Neuronal stem cell (in vitro differentiated cells): ENCODE data around the gene PIBF1.
"Not testable (repeated sequence)": the region's sequence is repeated elsewhere in the genome, so short reads cannot be mapped to it uniquely, and the experiment has no call there.

Experiments used
- DNase-seq: peaks from one replicate; pipeline ENCODE4 v3.0.0-alpha.2; 2013; ENCODE audit warnings: low spot score
- H2AFZ ChIP-seq: one replicate; pipeline ENCODE4 v1.6.1; 2013; ENCODE audit warnings: mild to moderate bottlenecking, low read length, inconsistent platforms
- H2AK5ac ChIP-seq: 2 replicates; pipeline ENCODE4 v1.6.1; 2013; ENCODE audit warnings: low read depth, mild to moderate bottlenecking, inconsistent platforms, low read length, moderate library complexity, mixed read lengths
- H2BK120ac ChIP-seq: 2 replicates; pipeline ENCODE4 v1.6.1; 2013; ENCODE audit warnings: low read depth, mild to moderate bottlenecking, inconsistent platforms, low read length, moderate library complexity, mixed read lengths
- H2BK12ac ChIP-seq: one replicate; pipeline ENCODE4 v1.6.1; 2013; ENCODE audit warnings: low read length, inconsistent platforms
- H2BK15ac ChIP-seq: 2 replicates; pipeline ENCODE4 v1.6.1; 2013; ENCODE audit warnings: mild to moderate bottlenecking, low read length, inconsistent platforms, mixed read lengths
- H2BK5ac ChIP-seq: one replicate; pipeline ENCODE4 v1.6.1; 2013; ENCODE audit warnings: inconsistent platforms, mild to moderate bottlenecking, low read length, moderate library complexity
- H3K14ac ChIP-seq: one replicate; pipeline ENCODE4 v1.6.1; 2013; ENCODE audit warnings: low read length, inconsistent platforms
- H3K18ac ChIP-seq: 2 replicates; pipeline ENCODE4 v1.6.1; 2013; ENCODE audit warnings: low read length, inconsistent platforms
- H3K23ac ChIP-seq: 2 replicates; pipeline ENCODE4 v1.6.1; 2013; ENCODE audit warnings: low read depth, mild to moderate bottlenecking, mixed read lengths, low read length, inconsistent platforms; ENCODE audit not compliant: poor library complexity
- H3K27ac ChIP-seq: replicated peaks from 3 replicates; pipeline ENCODE4 v1.5.1; 2013; ENCODE audit warnings: low read length, inconsistent platforms
- H3K27me3 ChIP-seq, 3 experiments: 2 replicates each; pipeline ENCODE4 v1.6.1; 2013; ENCODE audit warnings: low read length in 3 of 3, mild to moderate bottlenecking in 2 of 3, inconsistent platforms in 1 of 3, low read depth in 1 of 3, mixed read lengths in 1 of 3, moderate library complexity in 1 of 3; ENCODE audit not compliant: control insufficient read depth in 3 of 3, insufficient read depth in 3 of 3
- H3K36me3 ChIP-seq, 2 donors: replicated peaks in 1 of 2; 2 replicates each; pipeline ENCODE4 v1.6.1; 2013; ENCODE audit warnings: low read length in 2 of 2; ENCODE audit not compliant: control insufficient read depth in 2 of 2, insufficient read depth in 2 of 2
- H3K4ac ChIP-seq: 2 replicates; pipeline ENCODE4 v1.6.1; 2013; ENCODE audit warnings: inconsistent platforms, mild to moderate bottlenecking, low read length, moderate library complexity
- H3K4me1 ChIP-seq, 2 donors: 1 replicate in 1 of 2; 2 replicates in 1 of 2; pipeline ENCODE4 v1.6.1; 2013; ENCODE audit warnings: low read length in 2 of 2, low read depth in 1 of 2; ENCODE audit not compliant: control insufficient read depth in 2 of 2, insufficient read depth in 1 of 2
- H3K4me2 ChIP-seq: one replicate; pipeline ENCODE4 v1.6.1; 2013; ENCODE audit warnings: mild to moderate bottlenecking, low read length, inconsistent platforms; ENCODE audit not compliant: insufficient read depth, poor library complexity, severe bottlenecking
- H3K4me3 ChIP-seq, 2 donors: 2 replicates each; pipeline ENCODE4 v1.5.1; 2013; ENCODE audit warnings: low read length in 2 of 2, mild to moderate bottlenecking in 2 of 2, inconsistent platforms in 1 of 2, moderate library complexity in 1 of 2
- H3K79me1 ChIP-seq: one replicate; pipeline ENCODE4 v1.6.1; 2013; ENCODE audit warnings: low read depth, mild to moderate bottlenecking, inconsistent platforms, low read length, moderate library complexity
- H3K9ac ChIP-seq: one replicate; pipeline ENCODE4 v1.6.1; 2013; ENCODE audit warnings: mild to moderate bottlenecking, low read depth, low read length, inconsistent platforms; ENCODE audit not compliant: poor library complexity
- H3K9me3 ChIP-seq, 2 donors: replicated peaks in 1 of 2; 2 replicates each; pipeline versions ENCODE3 to v1.6.1; 2013; ENCODE audit warnings: low read length in 2 of 2, mild to moderate bottlenecking in 2 of 2, inconsistent platforms in 1 of 2, low read depth in 1 of 2, mixed read lengths in 1 of 2, moderate library complexity in 1 of 2; ENCODE audit not compliant: control insufficient read depth in 2 of 2, insufficient read depth in 1 of 2
- H4K8ac ChIP-seq: one replicate; pipeline ENCODE4 v1.6.1; 2013; ENCODE audit warnings: low read depth, mild to moderate bottlenecking, inconsistent platforms, low read length, moderate library complexity
- H4K91ac ChIP-seq: one replicate; pipeline ENCODE4 v1.6.1; 2013; ENCODE audit warnings: low read length, low read depth, mild to moderate bottlenecking, inconsistent platforms; ENCODE audit not compliant: poor library complexity
- WGBS, 2 donors: extraction: QIAGEN DNeasy Blood & Tissue Kit; methylation state at CpG; one replicate each; pipeline ENCODE4 v1.1.7; 2013; ENCODE audit warnings: missing lambda C conversion rate in 2 of 2, mixed read lengths in 1 of 2; ENCODE audit not compliant: insufficient read length in 2 of 2, insufficient replicate concordance in 1 of 2; ENCODE audit errors: extremely low coverage in 2 of 2; 5-methylcytosine and 5-hydroxymethylcytosine counted together

The PIBF1 gene

GRCh38 chr13:72891423-72891822 lies 109.5 kb downstream of the PIBF1 start:
- Histone ChIP-seq H2AK5ac (no peak overlapping the region), H3K4me2 (no peak overlapping the region), H3K4ac (no peak overlapping the region), H3K18ac (no peak overlapping the region), H3K23ac (no peak overlapping the region), H3K27ac (no peak overlapping the region), H4K8ac (no peak overlapping the region), H3K9me3 (peaks cover 4 to 9% of the 10 kb centered on the region in 2 donors), H2BK12ac (no peak overlapping the region), H3K27me3 (no peaks in the 10 kb centered on the region), H3K79me1 (no peaks in the 10 kb centered on the region), H3K4me1 (no peaks in the 10 kb centered on the region), H2AFZ (no peak overlapping the region), H3K36me3 (peaks cover 6 to 27% of the 10 kb centered on the region in 2 donors), H3K4me3 (no peak overlapping the region), H3K14ac (no peak overlapping the region), H2BK5ac (no peak overlapping the region), H2BK120ac (no peak overlapping the region), H4K91ac (no peak overlapping the region), H2BK15ac (no peak overlapping the region), H3K9ac (no peak overlapping the region)
- WGBS, 2 donors, result no CpG with 5 or more reads among the region's 3 CpGs
- no peak for DNase-seq

GRCh38 chr13:72896869-72897268 lies 114.9 kb downstream of the PIBF1 start:
- Histone ChIP-seq H3K27me3 (no peaks in the 10 kb centered on the region), H3K27ac (no peak overlapping the region), H3K9me3 (peaks cover 4 to 17% of the 10 kb centered on the region in 2 donors), H3K23ac (no peak overlapping the region), H2BK12ac (no peak overlapping the region), H2BK15ac (no peak overlapping the region), H3K18ac (no peak overlapping the region), H3K14ac (no peak overlapping the region), H2BK5ac (no peak overlapping the region), H2AFZ (no peak overlapping the region), H3K4ac (no peak overlapping the region), H4K8ac (no peak overlapping the region), H2BK120ac (no peak overlapping the region), H3K36me3 (peaks cover 6 to 36% of the 10 kb centered on the region in 2 donors), H4K91ac (no peak overlapping the region), H3K9ac (no peak overlapping the region), H3K4me3 (no peak overlapping the region), H2AK5ac (no peak overlapping the region), H3K4me1 (no peaks in the 10 kb centered on the region), H3K4me2 (no peak overlapping the region), H3K79me1 (no peaks in the 10 kb centered on the region)
- no CpG with 5 or more reads among the region's 4 CpGs for WGBS, 2 donors
- no peak for DNase-seq

- not testable (repeated sequence) for H2BK12ac ChIP-seq, H3K23ac ChIP-seq, H2BK120ac ChIP-seq, H2BK5ac ChIP-seq, H4K91ac ChIP-seq, H3K27me3 ChIP-seq, H2AFZ ChIP-seq, H3K4me3 ChIP-seq, H3K9me3 ChIP-seq, H3K9ac ChIP-seq, H3K27ac ChIP-seq, H3K14ac ChIP-seq, H3K79me1 ChIP-seq, H3K18ac ChIP-seq, H3K4me2 ChIP-seq, H3K4me1 ChIP-seq, H3K4ac ChIP-seq, DNase-seq, H2AK5ac ChIP-seq, H4K8ac ChIP-seq, H2BK15ac ChIP-seq
- H3K36me3 ChIP-seq, result peaks cover 0 to 26% of the 10 kb centered on the region in 2 donors
- WGBS, 2 donors, result no CpG with 5 or more reads among the region's 7 CpGs
Observed at GRCh38 chr13:72901546-72901945, 119.6 kb downstream of the PIBF1 start.

GRCh38 chr13:72908416-72908815 lies 126.5 kb downstream of the PIBF1 start:
- no peak overlapping the region for H4K8ac ChIP-seq
- H3K27me3 ChIP-seq, result no peaks in the 10 kb centered on the region
- no peak overlapping the region for H2AFZ ChIP-seq
- no peak overlapping the region for H3K27ac ChIP-seq
- no peak overlapping the region for H3K9ac ChIP-seq
- WGBS, 2 donors, result no CpG with 5 or more reads among the region's 4 CpGs
- no peak overlapping the region for H2BK12ac ChIP-seq
- DNase-seq, result no peak
- no peak overlapping the region for H2BK15ac ChIP-seq
- H3K4ac ChIP-seq, result no peak overlapping the region
- H2BK120ac ChIP-seq, result no peak overlapping the region
- no peak overlapping the region for H3K4me3 ChIP-seq
- no peak overlapping the region for H3K23ac ChIP-seq
- peaks cover 4 to 73% of the 10 kb centered on the region in 2 donors for H3K36me3 ChIP-seq
- no peak overlapping the region for H3K4me2 ChIP-seq
- no peaks in the 10 kb centered on the region for H3K4me1 ChIP-seq
- no peaks in the 10 kb centered on the region for H3K79me1 ChIP-seq
- H2AK5ac ChIP-seq, result no peak overlapping the region
- no peak overlapping the region for H3K18ac ChIP-seq
- H2BK5ac ChIP-seq, result no peak overlapping the region
- no peaks in the 10 kb centered on the region for H3K9me3 ChIP-seq
- H3K14ac ChIP-seq, result no peak overlapping the region
- H4K91ac ChIP-seq, result no peak overlapping the region
